Hindlimb muscle (tissue), 1 donor: ENCODE results near the gene REPS1. TPM values are rescaled to one million over a fixed set of nuclear protein-coding genes. Genes with fewer than 3 reads are reported as not detected.
"Not testable (repeated sequence)": the region's sequence is repeated elsewhere in the genome, so short reads cannot be mapped to it uniquely, and the experiment has no call there.

Experiments used
- DNase-seq: peaks from one replicate; pipeline ENCODE4 v3.0.0-alpha.2; 2013
- polyA plus RNA-seq: library from polyadenylated mRNA; unstranded; fragments of 120-200 nt; gene quantifications from one replicate; pipeline ENCODE4 v1.2.1, GENCODE V29; 2013; ENCODE audit not compliant: insufficient read length

The REPS1 gene
- polyA plus RNA-seq, 1 donor: 41.8 TPM

DNA sequence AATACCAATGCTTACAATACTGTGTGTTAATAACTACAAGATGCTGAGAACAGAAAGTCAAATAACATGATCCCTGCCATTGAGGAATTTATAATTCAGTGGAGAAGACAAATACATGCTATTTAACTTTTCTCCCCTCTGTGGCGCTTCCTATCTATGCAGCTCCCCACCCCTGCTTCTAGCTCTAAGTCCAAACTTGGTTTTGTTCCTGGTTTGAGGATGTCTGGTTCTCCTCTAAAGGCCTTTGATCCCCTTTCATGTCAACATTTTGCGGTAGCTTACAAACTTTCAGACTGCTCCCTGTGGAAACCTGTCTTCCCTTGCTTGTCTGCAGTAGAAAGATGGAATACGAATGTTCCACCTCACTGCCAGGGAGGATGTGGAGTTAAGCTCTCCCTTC, 18.4 kb upstream of the REPS1 start:
- no peak for DNase-seq

DNA sequence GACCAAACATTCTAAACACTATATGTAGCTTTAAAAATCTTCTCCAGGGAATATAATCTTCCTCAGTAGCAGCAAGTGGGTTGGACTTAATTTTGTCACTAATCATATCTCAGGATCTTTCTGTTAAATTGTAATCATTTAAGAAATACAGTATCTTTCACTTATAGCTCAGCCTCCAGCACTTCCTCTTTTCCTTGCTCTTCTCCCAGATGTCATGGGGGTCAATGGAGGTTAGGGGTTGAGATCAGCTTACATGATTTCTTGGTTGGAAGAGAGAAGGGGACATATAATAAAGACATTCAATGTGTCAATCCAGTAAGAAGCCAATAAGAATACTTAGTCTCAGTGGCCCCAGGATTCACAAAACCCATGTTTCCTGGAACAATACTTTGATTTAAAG, 15.7 kb upstream of the REPS1 start:
- DNase-seq: no peak

DNA sequence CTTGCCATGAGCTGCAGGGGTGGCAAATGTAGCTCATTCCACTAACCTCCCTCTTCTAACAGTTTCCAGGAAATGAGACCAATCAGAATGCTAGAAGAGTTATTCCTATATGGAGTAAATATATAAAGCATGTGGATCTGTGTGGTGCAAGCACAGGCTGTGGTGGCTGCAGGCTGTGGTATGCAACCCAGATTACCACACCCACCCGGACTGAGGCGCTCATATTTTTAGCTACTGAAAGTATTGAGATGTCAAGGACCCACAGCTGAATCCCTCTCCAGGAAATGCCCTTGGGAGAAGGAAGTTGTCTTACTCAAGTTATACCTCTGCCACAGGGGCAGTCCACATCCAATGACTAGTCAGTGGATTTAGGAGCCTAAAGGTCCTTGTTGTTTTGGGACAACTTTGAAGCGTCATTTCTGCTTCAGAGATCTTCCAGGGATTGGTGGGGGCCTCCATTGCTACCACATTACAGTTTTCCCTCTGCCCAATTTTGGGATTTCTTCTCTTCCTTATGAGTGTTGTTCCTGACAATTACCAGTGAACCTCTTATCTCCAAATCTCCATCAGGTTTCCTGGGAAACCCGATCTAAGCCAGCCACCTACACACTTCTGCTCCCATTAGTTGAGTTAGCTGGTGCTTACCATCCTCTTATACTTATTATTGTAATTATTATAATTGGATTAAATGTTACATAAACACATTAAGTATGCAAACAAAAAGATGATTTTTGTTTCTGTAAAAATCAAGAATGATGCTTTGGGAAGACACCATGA, 12.1 kb upstream of the REPS1 start:
- no peak for DNase-seq

- no peak for DNase-seq
These were observed 9.1 kb upstream of the REPS1 start for GRCh38 chr6:138997136-138997535.

DNA sequence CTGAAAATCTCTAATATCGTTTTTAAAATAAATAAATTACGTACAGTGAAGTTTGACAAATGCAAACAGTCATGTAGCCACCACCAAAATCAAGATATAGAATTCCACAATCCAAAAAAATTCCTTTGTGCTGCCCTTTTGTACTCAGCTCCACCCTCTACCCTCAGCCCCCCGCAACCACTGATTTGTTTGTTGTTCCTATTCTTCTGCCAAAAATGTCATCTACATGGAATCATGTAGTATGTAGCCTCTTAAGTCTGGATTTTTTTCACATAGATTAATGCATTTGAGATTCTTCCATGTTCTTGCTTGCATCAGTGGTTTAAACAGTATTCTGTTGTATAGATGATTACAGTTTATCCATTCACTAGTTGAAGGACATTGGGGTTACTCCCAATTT, 8.5 kb upstream of the REPS1 start:
- DNase-seq: no peak

- not testable (repeated sequence) for DNase-seq
These were observed 5.4 kb upstream of the REPS1 start for GRCh38 chr6:138993410-138993809.

DNA sequence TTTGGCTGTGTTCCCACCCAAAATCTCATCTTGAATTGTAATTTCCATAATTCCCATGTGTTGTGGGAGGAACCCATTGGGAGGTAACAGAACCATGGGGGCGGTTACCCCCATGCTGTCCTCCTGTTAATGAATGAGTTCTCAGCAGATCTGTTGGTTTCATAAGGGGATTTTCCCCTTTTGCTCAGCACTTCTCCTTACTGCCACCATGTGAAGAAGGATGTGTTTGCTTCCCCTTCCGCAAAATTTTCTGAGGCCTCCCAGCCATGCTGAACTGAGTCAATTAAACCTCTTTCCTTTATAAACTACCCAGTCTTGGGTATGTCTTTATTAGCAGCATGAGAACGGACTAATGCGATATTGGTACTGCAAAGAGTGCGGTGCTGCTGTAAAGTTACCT, 4.9 kb upstream of the REPS1 start:
- DNase-seq: not testable (repeated sequence)

GRCh38 chr6:138991206-138991605, 3.2 kb upstream of the REPS1 start:
- DNase-seq: no peak

- DNase-seq: no peak
These were observed 1.3 kb upstream of the REPS1 start for GRCh38 chr6:138989098-138989983.

GRCh38 chr6:138988469-138988834, 399 bp upstream of the REPS1 start:
- DNase-seq: no peak

- no peak for DNase-seq
These were observed 892 bp downstream of the REPS1 start for GRCh38 chr6:138987080-138987642.

DNA sequence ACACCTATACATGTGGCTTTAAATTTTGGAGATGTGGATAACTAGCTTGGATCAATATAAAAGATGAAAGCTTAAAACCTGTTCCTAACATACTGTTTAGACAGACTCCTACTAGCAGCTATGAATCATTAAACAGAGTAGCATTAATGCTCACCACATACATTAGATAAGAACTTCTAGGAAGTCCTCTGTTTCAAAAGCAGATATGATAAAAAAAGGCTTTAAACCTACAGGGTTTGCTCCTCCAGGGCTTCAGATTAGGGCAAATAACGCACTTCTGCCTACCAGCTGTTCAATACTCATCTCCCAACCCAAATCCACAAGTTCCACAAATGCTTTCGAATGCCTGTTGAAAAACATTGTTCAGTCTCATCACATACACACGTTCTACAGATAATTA, 1.5 kb downstream of the REPS1 start:
- no peak for DNase-seq

DNA sequence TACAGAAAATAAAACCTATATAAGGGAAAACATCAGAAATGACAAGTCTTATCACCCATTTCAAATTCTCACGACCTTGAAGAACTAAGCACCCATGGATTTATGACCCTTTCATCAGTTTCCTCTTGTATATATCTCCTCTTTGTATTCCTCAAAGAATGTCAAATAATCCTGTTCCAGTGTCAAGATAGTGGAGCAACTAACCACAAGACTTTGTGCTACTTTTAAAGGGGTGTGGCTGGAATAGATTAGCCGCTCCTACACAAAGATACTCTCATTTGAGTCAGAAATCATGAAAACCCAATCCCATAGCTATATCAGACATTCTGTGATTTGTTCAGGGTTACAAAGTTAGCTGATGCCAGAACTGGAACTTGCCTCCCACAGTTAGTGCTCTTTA, 6.6 kb downstream of the REPS1 start:
- no peak for DNase-seq

GRCh38 chr6:138979813-138980668, 8.0 kb downstream of the REPS1 start:
- DNase-seq: no peak

DNA sequence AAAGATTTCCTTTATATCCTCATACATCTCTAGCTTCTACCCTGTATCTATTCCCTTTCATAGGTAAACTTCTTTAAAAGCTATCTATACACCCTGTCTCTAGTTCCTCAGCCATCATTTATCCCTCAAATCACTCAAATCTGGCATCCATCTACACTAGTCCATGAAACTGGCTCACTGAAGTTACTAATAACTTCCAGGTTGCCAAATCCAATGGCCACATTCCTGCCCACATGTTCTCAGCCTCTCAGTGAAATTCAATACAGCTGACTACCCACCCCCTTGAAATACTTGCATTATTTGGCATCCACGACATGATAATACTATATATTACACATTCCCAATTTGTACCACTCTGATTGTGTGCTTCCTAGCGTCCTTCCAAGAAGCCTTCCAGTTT, 8.7 kb downstream of the REPS1 start:
- DNase-seq: no peak

GRCh38 chr6:138978229-138978628, 9.8 kb downstream of the REPS1 start:
- no peak for DNase-seq

DNA sequence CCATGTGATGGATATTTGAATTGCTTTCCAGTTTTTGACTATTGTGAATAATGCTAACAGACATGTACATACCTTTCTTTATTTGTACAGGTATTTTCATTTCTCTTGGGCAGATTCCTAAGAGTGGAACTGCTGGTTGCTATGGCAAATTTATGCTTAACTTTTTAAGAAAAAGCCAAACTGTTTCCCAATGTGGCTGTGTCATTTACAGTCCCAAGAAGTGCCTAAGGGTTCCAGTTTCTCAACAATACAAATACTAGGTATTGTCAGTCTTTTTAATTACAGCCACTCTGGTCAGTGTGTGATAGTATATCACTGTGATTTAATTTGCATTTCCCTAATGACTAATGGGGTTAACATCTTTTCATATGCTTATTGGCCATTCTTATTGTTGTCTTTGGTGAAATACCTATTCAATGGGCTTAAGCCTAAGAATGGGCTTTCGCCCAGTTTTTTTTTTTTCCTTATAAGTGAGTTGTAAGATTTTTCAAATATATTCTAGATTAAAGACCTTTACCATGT, 10.3 kb downstream of the REPS1 start:
- DNase-seq: no peak

DNA sequence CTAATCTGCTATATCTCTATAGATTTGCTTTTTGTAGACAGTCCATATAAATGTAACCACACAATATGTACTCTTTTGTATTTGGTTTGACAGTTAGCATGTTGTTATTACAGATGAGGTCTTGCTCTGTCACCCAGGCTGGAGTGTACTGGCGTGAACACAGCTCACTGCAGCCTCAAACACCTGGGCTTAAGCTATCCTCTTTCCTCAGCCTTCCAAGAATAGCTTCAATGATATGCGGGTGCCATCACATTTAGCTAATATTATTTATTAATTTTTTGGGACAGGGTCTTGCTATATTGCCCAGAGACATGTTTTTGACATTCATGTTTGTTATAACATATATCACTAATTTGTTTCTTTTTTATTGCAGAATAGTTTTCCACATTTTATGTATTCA, 10.8 kb downstream of the REPS1 start:
- DNase-seq: no peak

- DNase-seq: no peak
These were observed 12.2 kb downstream of the REPS1 start for GRCh38 chr6:138975815-138976214.

DNA sequence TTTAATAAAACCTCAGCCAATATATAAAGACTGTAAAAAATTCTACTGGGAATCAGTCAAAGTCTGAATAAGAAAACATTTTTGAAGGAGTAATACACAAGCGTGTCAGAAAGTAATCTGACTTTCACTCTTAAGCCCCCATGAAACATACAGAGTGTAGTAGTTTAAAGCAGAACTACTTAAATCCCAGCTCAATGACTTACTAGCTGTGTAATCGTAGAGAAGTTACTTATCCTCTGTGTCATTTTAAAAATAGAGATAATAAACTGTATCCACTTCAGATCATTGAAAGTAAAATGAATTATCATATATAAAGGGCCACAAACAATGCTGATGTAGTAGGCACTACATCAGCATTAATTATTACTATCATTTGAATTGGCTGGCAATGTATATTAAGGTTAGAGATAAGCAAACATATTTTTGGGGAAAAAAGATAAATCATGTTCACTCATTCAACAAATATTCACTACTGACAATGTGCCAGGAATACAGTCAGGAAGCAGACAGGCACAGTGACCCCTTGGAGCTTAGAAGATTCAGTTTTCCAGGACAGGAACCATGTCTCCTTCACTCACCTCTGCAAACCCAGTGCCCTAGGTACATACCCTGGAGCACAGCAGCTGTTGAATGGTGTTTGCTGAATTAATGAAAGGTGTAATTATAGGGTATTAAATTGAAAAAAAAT, 14.4 kb downstream of the REPS1 start:
- DNase-seq: no peak

DNA sequence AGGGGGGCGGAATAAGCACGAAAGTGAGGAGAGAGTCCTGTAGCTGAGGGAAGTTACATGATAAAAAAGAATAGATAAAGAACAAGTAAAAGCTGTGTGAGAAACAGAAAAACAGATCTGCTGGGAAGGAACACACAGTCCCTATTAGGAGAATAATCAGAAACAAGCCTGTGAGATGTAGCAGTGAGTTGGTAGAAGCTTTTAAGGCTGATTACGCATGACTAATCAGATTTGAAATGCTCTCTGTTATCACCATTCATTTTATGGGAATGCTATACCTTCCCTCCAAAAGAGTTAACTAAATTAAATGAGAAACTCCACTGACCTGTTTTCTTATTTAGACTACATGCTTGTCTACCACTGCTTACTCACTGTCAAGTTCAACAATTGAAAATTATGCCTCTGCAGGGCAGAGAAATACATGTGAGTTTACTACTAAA, 15.8 kb downstream of the REPS1 start:
- DNase-seq: no peak

DNA sequence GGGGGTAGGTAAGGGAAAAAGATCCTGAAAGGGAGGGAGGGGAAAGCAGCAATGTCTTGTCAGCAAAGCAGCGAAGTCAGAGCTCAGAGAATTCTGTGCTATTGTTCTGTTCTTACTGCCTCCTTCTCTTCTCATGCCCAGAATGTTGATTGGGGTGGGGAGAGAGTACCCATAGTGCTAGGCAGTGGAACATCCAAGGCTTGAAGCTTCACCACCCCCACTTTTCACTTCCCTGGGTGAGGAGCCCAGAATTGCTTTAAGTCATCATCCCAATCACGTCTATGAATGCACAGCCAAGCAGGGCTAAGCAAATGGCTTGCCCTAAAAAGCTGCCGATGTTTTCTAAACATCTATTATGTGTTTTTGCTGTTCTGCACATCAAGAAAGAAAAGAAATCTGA, 16.5 kb downstream of the REPS1 start:
- DNase-seq: no peak
